Measurements from ENCODE around the gene REV3L. TPM values are rescaled to one million over a fixed set of nuclear protein-coding genes. Genes with fewer than 3 reads are reported as not detected.
A peak's percentile ranks its signal among the peaks of the same experiment; 100 is the strongest.

REV3L gene
- total RNA-seq, 1 experiment from 2014 or later = 5.3 TPM

- H4K91ac ChIP-seq (ENCODE audit: insufficient read length, low read depth, low read length) = no peak overlapping the region
- no peaks in the 10 kb centered on the region for H3K9me3 ChIP-seq (ENCODE audit: control insufficient read depth, low read depth, low read length)
- H2BK15ac ChIP-seq (ENCODE audit: low read depth, low read length) = no peak overlapping the region
- no peak for TF ChIP-seq CTCF (conservative IDR thresholded peaks at IDR 0.05)
- H2BK12ac ChIP-seq (ENCODE audit: insufficient read length, low read depth, low read length) = no peak overlapping the region
- Mint-ChIP-seq H3K9me3 (peaks cover 0 to 3% of the 10 kb centered on the region in 2 experiments; a peak in 2 of 5 replicates), H3K27ac (peak overlapping the region in 1 of 3 experiments; percentile 22; a peak in 2 of 7 replicates), H3K4me1 (peaks cover 32 to 40% of the 10 kb centered on the region in 2 experiments), H3K36me3 (ENCODE audit: insufficient read depth in 1 of 3, low read depth in 3 of 3) (no peaks in the 10 kb centered on the region; a peak in 2 of 7 replicates), H3K27me3 (ENCODE audit: low read depth) (no peaks in the 10 kb centered on the region), H3K4me3 (no peak overlapping the region)
- no peak overlapping the region for H2AK5ac ChIP-seq (ENCODE audit: insufficient read length, low read length)
- H2BK20ac ChIP-seq (ENCODE audit: low read depth, low read length, poor library complexity, severe bottlenecking) = no peak overlapping the region
- no peaks in the 10 kb centered on the region for H3K79me2 ChIP-seq (ENCODE audit: insufficient read depth, low read length)
- H4K20me1 ChIP-seq (ENCODE audit: control insufficient read depth, insufficient read depth, insufficient read length) = no peaks in the 10 kb centered on the region
- no peak overlapping the region for H3K4ac ChIP-seq (ENCODE audit: low read depth, low read length)
- no peak overlapping the region for H3K9ac ChIP-seq (ENCODE audit: extremely low read depth, insufficient read length, low read length)
- H3T11ph ChIP-seq (ENCODE audit: low read length) = no peak overlapping the region
- no peak overlapping the region for H2BK5ac ChIP-seq (ENCODE audit: insufficient read length, low read length)
- no peak overlapping the region for H2AFZ ChIP-seq (ENCODE audit: low read length)
- H3K4me2 ChIP-seq (ENCODE audit: insufficient read depth, insufficient read length, low read length) = no peak overlapping the region
- no peak overlapping the region for H4K8ac ChIP-seq (replicated peaks; ENCODE audit: insufficient read length, low read depth, low read length)
- no peaks in the 10 kb centered on the region for H3K23me2 ChIP-seq (ENCODE audit: insufficient read length, low read depth, low read length, poor library complexity, severe bottlenecking)
- DNase-seq = no peak
- H3K14ac ChIP-seq (ENCODE audit: insufficient read depth, low read length) = no peak overlapping the region
- peaks cover 5% of the 10 kb centered on the region; the same call in 1 of the 2 replicates for H3K4me1 ChIP-seq (ENCODE audit: insufficient read depth, low read length)
- no peak overlapping the region for H3K23ac ChIP-seq (ENCODE audit: insufficient read length, low read depth, low read length)
- no peaks in the 10 kb centered on the region for H3K79me1 ChIP-seq (ENCODE audit: insufficient read depth, low read depth, low read length, poor library complexity, severe bottlenecking)
- H4K5ac ChIP-seq (ENCODE audit: insufficient read length, low read depth, low read length) = no peak overlapping the region
- H3K18ac ChIP-seq (ENCODE audit: insufficient read length, low read depth, low read length) = no peak overlapping the region
- WGBS (ENCODE audit: extremely low coverage, insufficient read length, low lambda C conversion rate) = no CpG with 5 or more reads among the region's 4 CpGs
- no peak overlapping the region for H3K56ac ChIP-seq (ENCODE audit: insufficient read length, low read depth, low read length)
- no peak overlapping the region for H2BK120ac ChIP-seq (ENCODE audit: low read depth, low read length, poor library complexity, severe bottlenecking)
- no peak overlapping the region for H3K27ac ChIP-seq (ENCODE audit: insufficient read length, low read depth, low read length)
- no peaks in the 10 kb centered on the region for H3K27me3 ChIP-seq (ENCODE audit: insufficient read depth, low read length)
These were observed 39.5 kb upstream of the REV3L start for GRCh38 chr6:111522393-111523020.

Data from H9 (cell line).